Central memory CD8-positive, alpha-beta T cell (primary cell): ENCODE results near the gene DCST1.

Experiments used
- ATAC-seq: fragments of 150-1000 bp; cut with Tn5 transposase; replicated peaks from 2 replicates; pipeline ENCODE4 v1.10.0; 2022; ENCODE audit warnings: mild to moderate bottlenecking, moderate FRiP score, moderate number of reproducible peaks; ENCODE audit not compliant: poor library complexity, severe bottlenecking; ENCODE audit errors: extremely low read depth
- DNase-seq, 2 donors: peaks; one replicate each; pipeline ENCODE4 v3.0.0; 2021; ENCODE audit warnings: low spot score in 2 of 2
- H3K27ac Mint-ChIP-seq: one replicate; pipeline ENCODE4 v1.8.0; 2022; ENCODE audit warnings: low read depth, mild to moderate bottlenecking, moderate library complexity, mixed read lengths
- H3K27me3 Mint-ChIP-seq: one replicate; pipeline ENCODE4 v1.8.0; 2022; ENCODE audit warnings: mixed read lengths
- H3K36me3 Mint-ChIP-seq: one replicate; pipeline ENCODE4 v1.8.0; 2022; ENCODE audit warnings: mild to moderate bottlenecking, moderate library complexity, mixed read lengths; ENCODE audit not compliant: insufficient read depth
- H3K4me1 Mint-ChIP-seq: one replicate; pipeline ENCODE4 v1.8.0; 2022; ENCODE audit warnings: mixed read lengths
- H3K4me3 Mint-ChIP-seq: one replicate; pipeline ENCODE4 v1.8.0; 2022; ENCODE audit warnings: mild to moderate bottlenecking, moderate library complexity, mixed read lengths
- H3K9me3 Mint-ChIP-seq: one replicate; pipeline ENCODE4 v1.8.0; 2022; ENCODE audit warnings: mixed read lengths

Gene DCST1

DNA sequence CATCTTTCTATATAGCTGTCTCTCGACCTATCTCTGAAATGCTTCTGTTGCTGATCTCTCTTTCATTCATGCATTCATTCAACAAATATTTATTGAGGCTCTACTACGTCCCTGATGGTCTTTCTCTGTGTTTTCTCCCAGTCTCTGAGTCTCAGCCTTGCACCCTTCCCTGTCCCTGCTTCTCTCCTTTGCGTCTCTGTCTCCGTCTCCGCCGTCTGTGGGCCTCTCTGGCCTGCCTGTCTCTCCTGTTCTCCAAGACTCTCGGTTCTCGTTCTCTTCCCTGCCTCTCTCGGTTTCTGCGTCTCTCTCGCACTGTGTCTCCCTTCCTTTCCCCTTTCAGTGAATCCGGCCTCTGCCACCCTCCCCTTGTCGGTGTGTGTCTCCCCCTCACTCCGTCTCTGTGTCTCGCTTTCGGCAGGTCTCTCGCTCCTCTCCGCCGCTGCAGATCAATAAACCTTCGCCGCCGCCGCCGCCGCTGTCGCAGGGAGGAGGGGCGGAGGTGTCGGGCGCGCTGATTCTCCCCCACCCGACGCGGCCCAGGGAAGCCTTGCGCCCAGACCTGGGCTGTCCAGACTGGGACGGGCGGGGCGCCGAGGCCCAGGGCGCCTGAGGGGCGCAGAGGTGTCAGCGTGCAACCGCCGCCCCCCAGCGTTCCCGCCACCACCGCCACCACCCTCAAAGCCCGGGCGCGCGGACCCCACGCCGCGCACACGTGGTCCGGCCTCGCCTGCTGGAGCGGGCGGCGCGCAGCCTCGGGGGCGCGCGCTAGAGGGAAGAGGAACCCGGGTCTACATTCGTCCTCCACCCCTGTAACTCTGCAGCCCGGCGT lies 48.1 kb downstream of the DCST1 start:
- H3K4me3 Mint-ChIP-seq = peak overlapping the region; percentile 71
- ATAC-seq (no peak), DNase-seq (no peak)
- peaks cover 59% of the 10 kb centered on the region for H3K4me1 Mint-ChIP-seq
- peak overlapping the region; percentile 10 for H3K27ac Mint-ChIP-seq
- peaks cover 48% of the 10 kb centered on the region for H3K27me3 Mint-ChIP-seq
- no peaks in the 10 kb centered on the region for H3K9me3 Mint-ChIP-seq
- peaks cover 14% of the 10 kb centered on the region for H3K36me3 Mint-ChIP-seq

DNA sequence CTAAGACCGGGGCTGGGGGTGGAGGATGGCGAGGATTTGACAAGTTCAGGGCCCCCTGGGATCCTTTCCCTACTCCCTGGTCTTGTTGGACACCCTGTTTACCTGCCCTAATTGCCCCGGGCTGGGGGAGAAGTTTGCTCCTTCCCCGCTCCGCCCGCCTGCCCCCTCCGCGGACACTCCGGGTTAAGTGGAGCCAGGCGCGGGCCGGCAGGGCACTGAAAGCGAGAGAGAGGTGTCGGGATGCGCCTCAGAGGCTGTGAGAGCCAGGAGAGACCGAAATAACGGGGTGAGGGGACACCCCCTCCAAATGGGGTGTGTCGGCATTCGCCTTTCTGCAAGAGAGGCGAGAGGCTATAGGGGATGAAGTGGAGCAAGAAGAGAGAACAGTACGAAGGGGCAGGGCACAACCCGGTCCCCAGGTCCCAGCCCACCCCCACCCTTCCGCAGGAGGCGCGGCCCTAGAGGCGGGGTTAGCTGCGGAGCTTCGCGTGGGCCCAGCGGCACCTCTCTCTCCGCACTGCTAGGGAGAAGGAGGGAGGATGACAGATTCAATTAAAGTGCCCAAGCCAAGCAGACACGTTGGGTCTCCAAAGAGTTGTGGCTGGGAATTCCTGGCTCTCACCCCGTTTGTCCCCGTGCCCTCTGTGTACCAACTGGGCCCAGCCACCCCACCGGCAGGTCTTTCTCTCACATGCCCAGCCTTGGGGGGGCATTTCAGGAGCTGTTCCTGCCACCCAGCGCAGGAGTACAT lies 48.9 kb downstream of the DCST1 start:
- Mint-ChIP-seq H3K27me3 (peaks cover 48% of the 10 kb centered on the region), H3K4me1 (peaks cover 59% of the 10 kb centered on the region), H3K4me3 (peak overlapping the region; percentile 40), H3K9me3 (no peaks in the 10 kb centered on the region), H3K36me3 (peaks cover 14% of the 10 kb centered on the region), H3K27ac (no peak overlapping the region)
- ATAC-seq = no peak
- no peak for DNase-seq

GRCh38 chr1:155083052-155083541 lies 49.5 kb downstream of the DCST1 start:
- Mint-ChIP-seq H3K27ac (no peak overlapping the region), H3K27me3 (peaks cover 48% of the 10 kb centered on the region), H3K4me1 (peaks cover 59% of the 10 kb centered on the region), H3K36me3 (peaks cover 14% of the 10 kb centered on the region), H3K4me3 (no peak overlapping the region), H3K9me3 (no peaks in the 10 kb centered on the region)
- ATAC-seq (no peak), DNase-seq (no peak)

GRCh38 chr1:155083865-155084721 lies 50.5 kb downstream of the DCST1 start:
- Mint-ChIP-seq H3K4me3 (peak overlapping the region; percentile 89), H3K27me3 (peaks cover 46% of the 10 kb centered on the region), H3K36me3 (peaks cover 15% of the 10 kb centered on the region), H3K27ac (peak overlapping the region; percentile 78), H3K9me3 (no peaks in the 10 kb centered on the region), H3K4me1 (peaks cover 58% of the 10 kb centered on the region)
- DNase-seq (no peak), ATAC-seq (no peak)

- H3K4me1 Mint-ChIP-seq = peaks cover 50% of the 10 kb centered on the region
- ATAC-seq (peak; percentile 82), DNase-seq (peak; percentile 89)
- H3K9me3 Mint-ChIP-seq = no peaks in the 10 kb centered on the region
- H3K4me3 Mint-ChIP-seq = peak overlapping the region; percentile 89
- H3K27me3 Mint-ChIP-seq = peaks cover 38% of the 10 kb centered on the region
- peak overlapping the region; percentile 78 for H3K27ac Mint-ChIP-seq
- peaks cover 15% of the 10 kb centered on the region for H3K36me3 Mint-ChIP-seq
Measured at GRCh38 chr1:155084722-155085503, 51.3 kb downstream of the DCST1 start.

- Mint-ChIP-seq H3K9me3 (no peaks in the 10 kb centered on the region), H3K27me3 (peaks cover 36% of the 10 kb centered on the region), H3K27ac (peak overlapping the region; percentile 78), H3K4me3 (peak overlapping the region; percentile 89), H3K4me1 (peaks cover 44% of the 10 kb centered on the region), H3K36me3 (peaks cover 15% of the 10 kb centered on the region)
- DNase-seq (peak; percentile 49 to 53), ATAC-seq (peak; percentile 27)
Measured at GRCh38 chr1:155085504-155086127, 52.0 kb downstream of the DCST1 start.

- Mint-ChIP-seq H3K27ac (peak overlapping the region; percentile 78), H3K36me3 (peaks cover 15% of the 10 kb centered on the region), H3K9me3 (no peaks in the 10 kb centered on the region), H3K4me1 (peaks cover 45% of the 10 kb centered on the region), H3K4me3 (peak overlapping the region; percentile 89), H3K27me3 (peaks cover 33% of the 10 kb centered on the region)
- peak; percentile 74 to 88 for DNase-seq
- ATAC-seq = peak; percentile 21
Measured at GRCh38 chr1:155086128-155086741, 52.6 kb downstream of the DCST1 start.

GRCh38 chr1:155086856-155087535 lies 53.4 kb downstream of the DCST1 start:
- Mint-ChIP-seq H3K27me3 (peaks cover 25% of the 10 kb centered on the region), H3K27ac (no peak overlapping the region), H3K36me3 (peaks cover 14% of the 10 kb centered on the region), H3K4me3 (peak overlapping the region; percentile 18), H3K4me1 (peaks cover 41% of the 10 kb centered on the region), H3K9me3 (no peaks in the 10 kb centered on the region)
- ATAC-seq (no peak), DNase-seq (no peak)

- DNase-seq (peak; percentile 57 to 77), ATAC-seq (no peak)
- Mint-ChIP-seq H3K4me1 (peaks cover 5% of the 10 kb centered on the region), H3K36me3 (peaks cover 3% of the 10 kb centered on the region), H3K27me3 (peaks cover 15% of the 10 kb centered on the region), H3K27ac (no peak overlapping the region), H3K9me3 (no peaks in the 10 kb centered on the region), H3K4me3 (no peak overlapping the region)
Measured at GRCh38 chr1:155091071-155092051, 57.7 kb downstream of the DCST1 start.

- Mint-ChIP-seq H3K27me3 (peaks cover 16% of the 10 kb centered on the region), H3K36me3 (peaks cover 2% of the 10 kb centered on the region), H3K4me3 (no peak overlapping the region), H3K9me3 (no peaks in the 10 kb centered on the region), H3K4me1 (peaks cover 5% of the 10 kb centered on the region), H3K27ac (no peak overlapping the region)
- no peak for DNase-seq
- ATAC-seq = no peak
Measured at GRCh38 chr1:155092131-155092530, 58.5 kb downstream of the DCST1 start.
